GM19328 (cell line): Measurements from ENCODE around the gene MCU.
"Not testable (repeated sequence)": the region's sequence is repeated elsewhere in the genome, so short reads cannot be mapped to it uniquely, and the experiment has no call there.

Source experiments
- ATAC-seq: cut with Tn5 transposase; IDR thresholded peaks from one replicate; pipeline ENCODE4 v1.9.1; 2021; ENCODE audit warnings: mild to moderate bottlenecking, moderate library complexity; ENCODE audit not compliant: unreplicated experiment

Gene MCU

DNA sequence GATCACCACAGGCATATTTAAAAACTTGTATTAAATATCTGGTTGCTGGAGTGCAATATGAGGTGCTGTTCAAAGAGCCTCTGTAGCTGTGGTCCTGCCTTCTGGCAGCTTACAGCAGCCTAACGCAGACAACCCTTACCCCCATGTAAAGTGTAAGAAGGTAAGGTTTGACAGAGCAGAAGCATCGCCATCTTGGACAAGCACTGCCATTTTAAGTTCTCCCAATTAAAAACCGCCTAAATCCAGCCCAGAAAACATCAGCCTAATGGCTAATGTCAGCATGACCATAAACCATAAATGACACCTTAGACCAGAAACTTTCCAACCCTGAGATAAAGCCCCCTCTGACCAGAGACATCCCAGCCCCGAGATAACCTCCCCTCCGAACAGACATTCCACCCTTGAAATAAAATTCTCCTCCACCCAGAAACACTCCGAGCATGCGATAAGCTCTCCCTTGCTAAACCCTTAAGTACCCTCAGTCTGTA is 196.3 kb downstream of the MCU start:
- no peak for ATAC-seq

DNA sequence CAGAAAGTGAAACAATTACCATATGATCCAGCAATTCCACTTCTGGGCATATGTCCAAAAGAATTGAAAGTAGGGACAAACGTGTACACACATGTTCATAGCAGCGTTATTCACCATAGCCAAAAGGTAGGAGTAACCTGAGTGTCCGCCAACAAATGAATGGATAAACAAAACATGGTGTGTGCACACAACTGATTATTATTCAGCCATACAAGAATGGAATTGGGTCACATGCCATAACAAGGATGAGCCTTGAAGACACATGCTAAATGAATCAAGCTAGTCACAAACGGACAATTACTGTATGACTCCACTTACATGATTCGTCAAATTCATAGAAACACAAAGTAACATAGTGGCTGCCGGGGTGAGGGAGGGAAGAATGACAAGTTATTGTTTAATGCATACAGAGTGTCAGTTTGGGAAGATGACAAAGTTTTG is 197.5 kb downstream of the MCU start:
- ATAC-seq, result no peak

DNA sequence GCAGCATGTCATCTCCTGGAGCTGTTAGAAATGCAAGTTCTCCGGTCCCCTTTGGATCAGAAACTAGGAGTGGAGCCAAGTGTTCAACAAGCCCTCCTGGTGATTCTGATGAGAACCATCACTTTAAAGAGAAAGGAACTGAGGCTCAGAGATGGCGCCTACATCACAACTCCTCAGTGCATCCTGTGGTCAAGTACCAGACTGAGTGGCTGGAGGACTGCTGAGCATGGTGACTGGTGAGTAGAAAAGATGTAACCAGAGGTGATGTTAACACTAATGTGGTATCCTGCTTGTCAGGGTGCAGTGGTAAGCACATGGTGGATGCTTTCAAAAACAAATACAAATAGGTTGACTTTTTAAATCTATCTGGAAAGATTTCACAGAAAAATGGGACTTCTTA is 198.1 kb downstream of the MCU start:
- no peak for ATAC-seq

DNA sequence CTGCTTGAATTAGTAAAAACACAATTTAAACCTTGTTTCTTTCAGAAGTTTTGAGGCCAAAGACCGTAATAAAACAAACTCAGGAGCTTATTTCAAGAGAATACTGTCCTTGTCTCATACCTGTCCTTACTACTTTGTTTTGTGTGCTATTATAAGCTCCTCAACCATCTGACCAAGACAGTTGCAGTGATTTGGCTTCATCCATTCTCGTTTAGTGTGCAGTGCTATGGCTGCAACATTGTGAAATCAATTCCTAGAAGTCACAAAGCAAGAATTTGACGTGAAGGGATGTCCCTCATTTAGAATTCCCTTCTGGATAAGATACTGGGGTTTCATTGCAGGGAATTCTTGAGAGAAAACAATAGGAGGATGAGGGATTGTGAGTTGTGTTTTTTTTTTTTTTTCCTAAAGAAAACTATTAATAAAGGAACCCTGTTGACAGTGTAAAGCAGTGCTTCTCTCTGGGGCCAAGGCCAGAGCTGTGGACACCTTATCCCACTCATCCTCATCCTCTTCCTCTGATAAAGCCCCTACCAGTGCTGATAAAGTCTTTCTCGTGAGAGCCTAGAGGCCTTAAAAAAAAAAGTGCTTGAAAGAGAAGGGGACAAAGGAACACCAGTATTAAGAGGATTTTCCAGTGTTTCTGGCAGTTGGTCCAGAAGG is 201.3 kb downstream of the MCU start, which contains the start of gene OIT3:
Gene OIT3, plus strand, starts transcription at position 604 of the 663 bp plus-strand sequence. CDS start 60 bp downstream, outside the sequence.
- ATAC-seq, result no peak

DNA sequence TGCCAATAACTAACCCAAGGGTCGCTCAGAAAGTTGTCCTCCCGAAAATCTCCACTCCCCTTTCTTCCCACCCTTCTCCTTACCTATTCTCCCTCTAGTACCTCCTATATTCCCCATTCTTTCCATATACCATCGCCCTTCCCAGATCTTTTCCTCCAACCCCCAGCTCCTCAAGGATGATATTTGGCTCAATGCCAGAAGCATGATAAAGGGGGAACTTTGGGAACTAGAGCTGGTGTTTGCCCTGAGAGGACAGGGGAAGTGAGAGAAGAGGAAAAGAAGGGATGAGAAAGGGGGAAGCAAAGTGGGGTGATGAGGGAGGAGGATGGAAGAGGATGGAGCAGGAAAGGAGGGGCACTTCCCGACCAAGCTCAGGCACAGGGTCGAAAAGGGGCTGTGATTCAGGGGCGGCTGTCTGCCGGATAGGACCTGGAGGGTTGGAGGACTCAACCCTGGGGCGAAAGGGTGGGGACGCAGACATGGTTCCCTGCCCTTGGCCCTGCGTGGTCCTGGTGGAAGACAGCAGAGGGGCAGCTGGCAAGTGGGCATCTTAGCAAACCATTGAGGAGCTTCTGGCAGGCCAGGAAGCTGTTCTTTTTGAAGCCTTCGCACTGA is 203.4 kb downstream of the MCU start:
- ATAC-seq, result no peak

DNA sequence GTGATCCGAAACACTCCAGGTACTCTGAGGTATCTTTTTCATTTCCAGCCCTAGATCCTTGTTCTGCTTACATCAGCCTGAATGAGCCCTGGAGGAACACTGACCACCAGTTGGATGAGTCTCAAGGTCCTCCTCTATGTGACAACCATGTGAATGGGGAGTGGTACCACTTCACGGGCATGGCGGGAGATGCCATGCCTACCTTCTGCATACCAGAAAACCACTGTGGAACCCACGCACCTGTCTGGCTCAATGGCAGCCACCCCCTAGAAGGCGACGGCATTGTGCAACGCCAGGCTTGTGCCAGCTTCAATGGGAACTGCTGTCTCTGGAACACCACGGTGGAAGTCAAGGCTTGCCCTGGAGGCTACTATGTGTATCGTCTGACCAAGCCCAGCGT is 206.7 kb downstream of the MCU start:
- ATAC-seq, result no peak

DNA sequence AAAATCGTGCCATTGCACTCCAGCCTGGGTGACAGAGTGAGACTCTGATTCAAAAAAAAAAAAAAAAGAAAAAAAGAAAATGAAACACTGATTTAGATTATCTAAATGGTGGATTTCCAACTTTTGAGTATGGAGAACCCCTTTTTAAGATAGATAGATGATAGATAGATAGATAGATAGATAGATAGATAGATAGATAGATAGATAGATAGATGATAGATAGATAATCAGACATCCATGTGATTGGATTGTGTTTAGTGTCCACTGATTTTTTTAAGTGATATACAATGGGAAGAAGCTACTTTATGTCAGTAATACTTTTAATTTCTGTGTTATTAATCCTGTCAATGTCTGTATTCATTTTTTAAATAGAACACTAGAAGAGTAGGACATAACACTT is 207.6 kb downstream of the MCU start:
- ATAC-seq, result no peak

DNA sequence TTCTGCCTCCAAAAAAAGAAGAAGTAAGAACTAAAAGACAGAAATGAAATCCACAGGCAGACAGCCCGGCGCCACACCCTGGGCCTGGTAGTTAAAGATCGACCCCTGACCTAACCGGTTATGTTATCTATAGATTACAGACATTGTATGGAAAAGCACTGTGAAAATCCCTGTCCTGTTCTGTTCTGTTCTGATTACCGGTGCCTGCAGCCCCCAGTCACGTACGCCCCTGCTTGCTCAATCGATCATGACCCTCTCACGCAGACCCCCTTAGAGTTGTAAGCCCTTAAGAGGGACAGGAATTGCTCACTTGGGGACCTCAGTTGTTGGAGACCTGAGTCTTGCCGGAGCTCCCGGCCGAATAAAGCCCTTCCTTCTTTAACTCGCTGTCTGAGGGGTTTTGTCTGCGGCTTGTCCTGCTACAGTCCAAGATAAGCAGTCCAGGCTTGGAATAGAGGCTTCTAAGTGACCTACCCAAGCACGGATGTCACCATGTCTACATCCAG is 212.1 kb downstream of the MCU start:
- ATAC-seq, result not testable (repeated sequence)

DNA sequence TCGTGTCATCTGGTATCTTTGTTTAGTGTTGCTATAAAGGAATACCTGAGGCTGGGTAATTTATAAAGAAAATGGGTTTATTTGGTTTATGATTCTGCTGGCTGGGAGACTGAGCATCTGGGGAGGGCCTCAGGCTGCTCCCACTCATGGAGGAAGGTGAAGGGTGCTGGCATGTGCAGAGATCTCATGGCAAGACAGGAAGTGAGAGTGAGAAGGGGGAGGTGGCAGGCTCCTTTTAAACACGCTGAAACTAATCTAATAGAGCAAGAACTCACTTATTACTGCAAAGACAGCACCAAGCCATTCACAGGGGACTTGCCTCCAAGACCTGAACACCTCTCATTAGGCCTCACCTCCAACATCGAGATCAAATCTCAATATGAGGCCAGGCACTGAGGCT is 212.9 kb downstream of the MCU start:
- ATAC-seq, result no peak

DNA sequence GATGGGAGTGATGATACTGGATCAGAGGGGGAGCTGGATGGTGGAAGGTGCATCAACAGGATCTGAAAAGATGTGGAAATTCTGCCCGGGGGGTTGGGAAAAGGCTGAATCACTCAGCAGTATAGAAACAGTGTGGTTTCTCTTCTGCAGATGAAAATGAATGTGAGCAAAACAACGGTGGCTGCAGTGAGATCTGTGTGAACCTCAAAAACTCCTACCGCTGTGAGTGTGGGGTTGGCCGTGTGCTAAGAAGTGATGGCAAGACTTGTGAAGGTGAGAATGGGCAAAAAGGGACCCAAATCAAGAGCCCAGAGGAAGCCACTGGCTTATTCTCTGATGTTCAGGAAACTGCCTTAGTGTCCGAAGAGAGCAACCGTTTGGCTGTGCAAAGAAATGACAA is 214.5 kb downstream of the MCU start:
- ATAC-seq, result no peak

DNA sequence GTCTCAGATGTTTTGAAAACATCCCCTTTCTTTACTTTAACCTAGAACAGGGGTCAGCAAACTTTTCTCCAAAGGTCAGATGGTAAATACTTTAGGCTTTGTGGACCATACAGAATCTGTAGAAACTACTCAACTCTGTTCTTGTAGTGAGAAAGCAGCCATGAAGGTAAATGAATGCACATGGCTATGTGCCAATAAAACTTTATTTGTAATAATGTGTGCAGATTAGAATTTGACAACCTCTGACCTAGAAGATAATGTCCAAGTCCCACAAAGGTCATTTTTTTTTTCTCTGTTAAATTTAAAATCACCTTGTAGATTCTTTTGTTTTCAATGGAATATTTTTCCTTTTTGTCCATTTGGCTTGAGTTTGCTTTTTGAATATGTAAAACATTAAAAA is 218.8 kb downstream of the MCU start:
- no peak for ATAC-seq

DNA sequence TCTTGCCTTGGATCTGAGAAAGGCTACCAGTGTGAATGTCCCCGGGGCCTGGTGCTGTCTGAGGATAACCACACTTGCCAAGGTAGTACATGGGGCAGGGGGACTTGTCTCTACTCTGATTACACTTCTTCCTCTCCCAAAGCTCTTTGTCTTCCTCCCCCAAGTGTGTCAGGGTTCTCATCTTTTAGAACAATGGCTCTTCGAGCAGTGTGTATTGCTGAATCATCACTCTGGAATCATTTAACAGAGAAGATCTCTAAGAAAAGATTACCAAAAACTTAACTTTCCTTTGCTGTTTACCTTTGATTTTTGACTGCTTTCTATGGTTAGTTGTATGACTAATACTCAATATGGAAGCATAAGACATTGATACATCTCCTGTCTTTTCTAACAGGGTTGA is 219.8 kb downstream of the MCU start:
- ATAC-seq, result no peak

DNA sequence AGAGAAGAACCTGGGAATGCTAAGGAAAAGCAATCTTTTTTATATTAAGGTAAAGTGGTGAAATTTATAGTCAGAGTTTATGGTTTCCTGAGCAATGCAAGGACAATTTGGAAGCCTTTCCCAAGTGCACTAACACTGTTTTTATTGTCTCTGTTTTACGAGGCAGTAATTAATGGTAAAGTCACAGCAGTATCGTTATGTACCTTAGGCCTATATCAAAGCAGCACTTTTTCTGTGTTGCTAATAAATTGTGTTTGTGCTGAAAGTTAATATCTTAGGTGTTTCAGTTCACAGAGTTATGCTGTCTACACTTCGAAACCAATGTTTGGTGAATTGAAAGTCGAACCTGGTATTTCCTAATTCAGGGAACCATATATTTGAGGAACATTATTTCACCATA is 220.8 kb downstream of the MCU start:
- no peak for ATAC-seq

DNA sequence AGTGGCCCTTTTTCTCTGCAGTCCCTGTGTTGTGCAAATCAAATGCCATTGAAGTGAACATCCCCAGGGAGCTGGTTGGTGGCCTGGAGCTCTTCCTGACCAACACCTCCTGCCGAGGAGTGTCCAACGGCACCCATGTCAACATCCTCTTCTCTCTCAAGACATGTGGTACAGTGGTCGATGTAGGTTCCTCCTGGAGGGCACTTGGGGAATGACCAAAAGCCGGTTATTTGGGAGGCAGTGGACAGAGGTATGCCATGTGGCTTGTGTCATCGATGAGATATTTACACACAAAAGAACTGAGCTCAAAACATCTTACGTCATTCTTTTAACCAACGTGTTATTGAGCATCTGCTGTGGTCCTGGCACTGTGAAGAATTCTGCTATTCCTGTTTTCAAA is 221.3 kb downstream of the MCU start:
- ATAC-seq, result no peak

DNA sequence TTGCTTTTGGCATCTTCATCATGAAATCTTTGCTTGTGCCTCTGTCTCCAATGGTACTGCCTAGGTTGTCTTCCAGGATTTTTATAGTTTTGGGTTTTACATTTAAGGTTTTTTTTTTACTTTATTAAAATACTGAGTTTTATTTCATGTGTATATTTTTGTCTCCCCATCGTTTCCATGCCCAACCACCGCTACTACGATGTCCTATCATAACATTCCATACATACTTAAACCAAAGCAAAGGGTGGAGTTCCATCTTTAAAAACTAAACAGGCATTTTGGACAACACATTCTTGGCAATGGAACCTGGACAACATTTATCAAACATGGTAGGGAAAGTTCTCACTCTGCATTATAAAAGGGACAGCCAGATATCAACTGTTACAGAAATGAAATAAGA is 225.3 kb downstream of the MCU start:
- ATAC-seq, result not testable (repeated sequence)

DNA sequence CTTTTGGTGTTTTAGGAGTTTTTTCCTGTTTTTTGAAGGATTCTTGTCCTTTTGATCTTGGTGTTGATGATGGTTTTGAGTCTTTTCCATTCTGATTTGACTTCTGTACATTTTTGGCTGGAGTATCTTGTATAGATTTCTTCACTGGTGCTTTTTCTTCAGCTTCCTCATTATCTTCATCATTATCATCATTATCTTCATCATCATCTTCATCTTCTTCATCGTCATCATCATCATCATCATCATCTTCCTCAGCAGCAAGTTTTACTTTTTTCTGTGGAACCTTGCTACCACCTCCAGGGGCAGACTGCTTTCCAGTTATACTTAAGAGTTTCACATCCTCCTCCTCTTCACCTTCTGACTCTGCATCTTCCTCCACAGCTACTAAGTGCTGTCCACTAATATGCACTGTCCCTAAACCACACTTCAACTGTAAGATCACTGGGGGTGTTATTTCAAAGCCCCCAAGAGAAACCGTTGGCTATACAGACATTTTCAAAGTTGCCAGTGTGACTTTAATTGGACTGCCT is 225.9 kb downstream of the MCU start:
- ATAC-seq, result not testable (repeated sequence)

DNA sequence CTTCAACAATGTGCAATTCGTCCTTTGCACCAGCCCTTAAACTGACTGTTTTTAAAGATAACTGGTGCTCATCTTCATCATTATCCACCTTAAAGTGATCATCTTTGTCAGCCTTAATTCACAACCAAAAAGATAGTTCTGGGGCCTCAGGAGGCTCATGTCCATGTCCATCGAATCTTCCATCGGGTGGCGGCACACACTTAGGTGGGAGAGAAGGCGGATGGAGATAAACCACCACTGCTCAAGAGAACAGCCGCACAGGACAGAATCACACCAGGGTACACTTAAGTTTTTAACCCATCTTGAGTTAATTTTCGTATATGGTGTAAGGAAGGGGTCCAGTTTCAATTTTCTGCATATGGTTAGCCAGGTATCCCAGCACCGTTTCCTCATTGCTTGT is 226.4 kb downstream of the MCU start:
- ATAC-seq, result no peak

DNA sequence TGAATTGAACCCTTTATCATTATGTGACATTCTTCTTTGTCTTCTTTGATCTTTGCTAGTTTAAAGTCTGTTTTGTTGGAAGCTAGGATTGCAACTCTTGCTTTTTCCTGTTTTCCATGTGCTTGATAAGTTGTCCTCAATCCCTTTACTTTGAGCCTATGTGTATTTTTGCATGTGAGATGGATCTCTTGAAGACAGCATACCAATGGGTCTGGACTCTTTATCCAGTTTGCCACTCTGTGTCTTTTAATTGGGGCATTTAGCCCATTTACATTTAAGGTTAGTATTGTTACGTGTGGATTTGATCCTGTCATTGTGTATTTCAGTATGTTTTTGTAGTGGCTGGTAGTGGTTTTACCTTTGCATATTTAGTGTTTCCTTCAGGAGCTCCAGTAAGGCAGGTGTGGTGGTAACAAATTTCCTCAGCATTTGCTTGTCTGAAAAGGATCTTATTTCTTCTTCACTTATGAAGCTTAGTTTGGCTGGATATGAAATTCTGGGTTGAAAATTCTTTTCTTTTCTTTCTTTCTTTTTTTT is 229.3 kb downstream of the MCU start:
- ATAC-seq, result not testable (repeated sequence)

DNA sequence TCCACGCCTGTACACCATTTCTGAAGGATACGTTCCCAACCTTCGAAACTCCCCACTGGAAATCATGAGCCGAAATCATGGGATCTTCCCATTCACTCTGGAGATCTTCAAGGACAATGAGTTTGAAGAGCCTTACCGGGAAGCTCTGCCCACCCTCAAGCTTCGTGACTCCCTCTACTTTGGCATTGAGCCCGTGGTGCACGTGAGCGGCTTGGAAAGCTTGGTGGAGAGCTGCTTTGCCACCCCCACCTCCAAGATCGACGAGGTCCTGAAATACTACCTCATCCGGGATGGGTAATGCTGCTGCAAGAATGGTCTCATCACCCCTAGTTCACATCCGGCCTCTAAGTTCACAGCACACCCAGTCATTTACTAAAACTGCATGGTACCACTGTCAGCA is 232.4 kb downstream of the MCU start:
- ATAC-seq, result no peak

DNA sequence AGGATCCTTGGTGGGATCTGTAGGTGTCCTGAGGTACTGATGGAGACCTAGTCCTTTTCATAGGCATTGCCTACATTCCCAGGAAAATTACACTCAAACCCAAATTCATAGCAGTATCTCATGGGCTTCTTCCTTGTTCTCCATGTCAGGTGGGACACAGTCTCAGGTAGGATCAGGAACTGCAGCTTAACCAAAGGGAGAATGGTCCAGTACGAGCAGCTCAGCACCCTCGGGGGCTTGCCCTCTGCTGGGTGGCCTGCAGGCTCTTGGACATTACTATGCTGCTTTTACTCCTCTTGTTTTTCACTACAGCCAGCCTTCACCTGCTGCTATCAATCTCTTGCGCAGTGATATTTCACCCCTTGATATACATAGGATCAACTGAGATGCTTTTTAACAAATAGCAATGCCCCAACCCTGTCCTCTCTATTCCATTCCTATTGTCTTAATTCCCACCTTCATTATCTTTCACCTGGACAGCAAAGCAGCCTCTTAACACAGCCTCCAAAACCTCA is 234.1 kb downstream of the MCU start:
- ATAC-seq, result no peak

DNA sequence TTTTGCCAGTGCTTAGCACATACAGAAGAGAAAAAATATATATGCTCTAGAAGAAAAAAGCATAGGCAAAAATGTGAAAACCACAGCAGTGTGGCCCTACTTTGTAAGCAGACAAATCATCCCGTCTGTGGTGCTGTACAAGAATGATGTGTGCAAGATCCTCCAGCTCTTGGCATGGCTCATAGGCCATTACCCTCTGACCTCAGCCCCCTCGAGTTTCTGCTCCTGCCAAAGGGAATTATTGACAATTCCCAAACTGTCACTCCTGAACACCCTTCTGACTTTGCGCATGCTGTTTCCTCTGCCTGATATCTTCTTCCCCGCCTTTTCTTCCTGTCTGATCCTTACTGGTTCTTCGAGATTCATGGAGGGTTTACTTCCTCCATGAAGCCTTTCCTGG is 235.5 kb downstream of the MCU start:
- ATAC-seq, result no peak

DNA sequence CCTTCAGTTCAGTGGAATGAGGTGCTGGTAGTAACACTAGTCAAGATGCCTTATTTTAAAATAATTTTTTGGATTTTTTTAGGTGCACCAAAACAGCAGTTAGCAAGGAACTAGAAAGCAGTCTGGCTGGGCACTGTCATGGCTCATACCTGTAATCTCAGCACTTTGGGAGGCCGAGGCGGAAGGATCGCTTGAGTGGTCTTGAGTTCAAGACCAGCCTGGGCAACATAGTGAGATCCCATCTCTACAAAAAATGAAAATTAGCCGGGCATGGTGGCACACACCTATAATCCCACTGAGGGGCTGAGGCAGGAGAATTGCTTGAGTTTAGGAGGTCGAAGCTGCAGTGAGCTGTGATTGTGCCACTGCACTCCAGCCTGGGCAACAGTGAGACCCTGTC is 236.9 kb downstream of the MCU start:
- no peak for ATAC-seq
